ENCODE results near the gene CUEDC2. TPM values are rescaled to one million over a fixed set of nuclear protein-coding genes. Genes with fewer than 3 reads are reported as not detected.

CUEDC2 gene
- total RNA-seq, 3 donors from 2014 or later (not counting 1 experiment from before 2014, with no cell fraction given) = 35.0 to 43.0 (median 37.7) TPM

GRCh38 chr10:102452672-102453340 lies 20.4 kb upstream of the CUEDC2 start:
- no peaks in the 10 kb centered on the region for H3K27me3 ChIP-seq (ENCODE audit: control insufficient read depth, insufficient read depth, low read length)
- intact Hi-C loops (cut with micrococcal nuclease) = no loop called here
- ATAC-seq (no peak), DNase-seq (peak in 1 of 2 donors; percentile 51)
- Mint-ChIP-seq H3K27ac (peak overlapping the region; percentile 75 to 88), H3K36me3 (no peaks in the 10 kb centered on the region), H3K9me3 (no peaks in the 10 kb centered on the region), H3K27me3 (ENCODE audit: low read depth in 2 of 2) (no peaks in the 10 kb centered on the region), H3K4me1 (peaks cover 20 to 23% of the 10 kb centered on the region in 2 donors), H3K4me3 (peak overlapping the region; percentile 45)
- peak overlapping the region; percentile 19 for H3K27ac ChIP-seq (ENCODE audit: low read length)
- 73% methylated on average over 3 of the region's 3 CpGs for WGBS (ENCODE audit: insufficient coverage)
- no peaks in the 10 kb centered on the region for H3K9me3 ChIP-seq (ENCODE audit: control insufficient read depth, insufficient read depth, low read length)
- TF ChIP-seq CTCF (IDR thresholded peaks at IDR 0.05) = no peak
- peaks cover 29% of the 10 kb centered on the region for H3K4me1 ChIP-seq (ENCODE audit: control insufficient read depth, insufficient read depth, low read length)
- H3K4me3 ChIP-seq (ENCODE audit: low read length) = no peak overlapping the region
- peaks cover 14% of the 10 kb centered on the region for H3K36me3 ChIP-seq (ENCODE audit: control insufficient read depth, insufficient read depth, low read length)

GRCh38 chr10:102451105-102451969 lies 19.0 kb upstream of the CUEDC2 start, which contains the start of gene C10orf95:
TSS of gene C10orf95 (minus strand) at chr10:102451543. CDS start at chr10:102451093, 450 bp downstream.
- ATAC-seq (no peak), DNase-seq (no peak)
- no peaks in the 10 kb centered on the region for H3K9me3 Mint-ChIP-seq
- TF ChIP-seq CTCF (IDR thresholded peaks at IDR 0.05) = no peak
- WGBS (ENCODE audit: insufficient coverage) = 36% methylated on average over 27 of the region's 28 CpGs
- H3K4me3 ChIP-seq (ENCODE audit: low read length) = peak within 1 kb of the TSS; percentile 51
- H3K27ac Mint-ChIP-seq = peak within 1 kb of the TSS; percentile 88 to 90
- no peaks in the 10 kb centered on the region for H3K27me3 Mint-ChIP-seq (ENCODE audit: low read depth in 2 of 2)
- peak within 1 kb of the TSS; percentile 95 for H3K4me3 Mint-ChIP-seq
- H3K9me3 ChIP-seq (ENCODE audit: control insufficient read depth, insufficient read depth, low read length) = no peaks in the 10 kb centered on the region
- no peaks in the 10 kb centered on the region for H3K36me3 Mint-ChIP-seq
- intact Hi-C loops (cut with micrococcal nuclease) = no loop called here
- peaks cover 14% of the 10 kb centered on the region for H3K36me3 ChIP-seq (ENCODE audit: control insufficient read depth, insufficient read depth, low read length)
- peaks cover 20 to 23% of the 10 kb centered on the region in 2 donors for H3K4me1 Mint-ChIP-seq
- H3K4me1 ChIP-seq (ENCODE audit: control insufficient read depth, insufficient read depth, low read length) = peaks cover 29% of the 10 kb centered on the region
- peak within 1 kb of the TSS; percentile 60 for H3K27ac ChIP-seq (ENCODE audit: low read length)
- no peaks in the 10 kb centered on the region for H3K27me3 ChIP-seq (ENCODE audit: control insufficient read depth, insufficient read depth, low read length)

GRCh38 chr10:102450374-102451104 lies 18.2 kb upstream of the CUEDC2 start:
- Histone ChIP-seq H3K27me3 (ENCODE audit: control insufficient read depth, insufficient read depth, low read length) (no peaks in the 10 kb centered on the region), H3K4me3 (ENCODE audit: low read length) (peak overlapping the region; percentile 95), H3K36me3 (ENCODE audit: control insufficient read depth, insufficient read depth, low read length) (peaks cover 8% of the 10 kb centered on the region), H3K27ac (ENCODE audit: low read length) (peak overlapping the region; percentile 90), H3K9me3 (ENCODE audit: control insufficient read depth, insufficient read depth, low read length) (no peaks in the 10 kb centered on the region), H3K4me1 (ENCODE audit: control insufficient read depth, insufficient read depth, low read length) (peaks cover 29% of the 10 kb centered on the region)
- ATAC-seq = peak; percentile 81 to 95 (median 85)
- TF ChIP-seq CTCF (IDR thresholded peaks at IDR 0.05) = no peak
- under 1% methylated on average over 104 of the region's 104 CpGs for WGBS (ENCODE audit: insufficient coverage)
- intact Hi-C loops (cut with micrococcal nuclease) = loop anchor here (1.0 kb wide), 2 partner anchors 11 to 298 kb away; partner anchors contain the start of gene NOLC1
- Mint-ChIP-seq H3K4me3 (peak overlapping the region; percentile 95), H3K4me1 (peaks cover 20 to 23% of the 10 kb centered on the region in 2 donors), H3K9me3 (no peaks in the 10 kb centered on the region), H3K36me3 (no peaks in the 10 kb centered on the region), H3K27ac (peak overlapping the region; percentile 88 to 90), H3K27me3 (ENCODE audit: low read depth in 2 of 2) (no peaks in the 10 kb centered on the region)
- DNase-seq = peak; percentile 86 to 97
